GM13977 (cell line): ENCODE measurements around the gene PABPC1L.

ENCODE experiments used
- DNase-seq: peaks from one replicate; pipeline ENCODE4 v3.0.0; 2012; ENCODE audit warnings: low spot score
- CTCF ChIP-seq: IDR thresholded peaks from 2 replicates; pipeline ENCODE4 v1.5.1; 2012; ENCODE audit warnings: mild to moderate bottlenecking, control low read depth; ENCODE audit not compliant: insufficient read depth; ENCODE audit errors: extremely low read depth, missing control alignments
- in situ Hi-C: fragments of 300-500 bp; cut with MboI; formaldehyde crosslinking; loops from one replicate; pipeline ENCODE4 v1.12.0; 2022; ENCODE audit warnings: low sequenced_read_pairs, low pct_unique_long_range_greater_than_20kb, mixed read lengths, inconsistent platforms; ENCODE audit not compliant: unreplicated experiment

PABPC1L gene

GRCh38 chr20:44883214-44883902 lies 26.5 kb upstream of the PABPC1L start:
- no peak for TF ChIP-seq CTCF
- in situ Hi-C loops = no loop called here
- DNase-seq = no peak

GRCh38 chr20:44884907-44885391 lies 24.9 kb upstream of the PABPC1L start:
- TF ChIP-seq CTCF = no peak
- in situ Hi-C loops = no loop called here
- no peak for DNase-seq

GRCh38 chr20:44885392-44886265 lies 24.2 kb upstream of the PABPC1L start, which contains the start of gene YWHAB:
Gene YWHAB (plus strand): TSS chr20:44885705. CDS start chr20:44901534, 15,829 bp downstream.
- DNase-seq = peak; percentile 98
- TF ChIP-seq CTCF = no peak
- in situ Hi-C loops = no loop called here

- TF ChIP-seq CTCF = no peak
- DNase-seq = no peak
- in situ Hi-C loops = no loop called here
Measured at GRCh38 chr20:44886266-44886651, 23.6 kb upstream of the PABPC1L start.

GRCh38 chr20:44886828-44887227 lies 23.0 kb upstream of the PABPC1L start:
- in situ Hi-C loops = no loop called here
- TF ChIP-seq CTCF = no peak
- DNase-seq = no peak

- in situ Hi-C loops = no loop called here
- no peak for TF ChIP-seq CTCF
- DNase-seq = no peak
Measured at GRCh38 chr20:44887466-44887865, 22.4 kb upstream of the PABPC1L start.
